Activated CD8-positive, alpha-beta memory T cell treated with anti-CD3 and anti-CD28 coated beads for 4 hours (primary cell): Measurements from ENCODE around the gene MRPL55.

ENCODE experiments used
- DNase-seq, 2 donors: peaks; one replicate each; pipeline ENCODE4 v3.0.0-alpha.2; 2020; ENCODE audit warnings: low read depth in 2 of 2

MRPL55 gene

DNA sequence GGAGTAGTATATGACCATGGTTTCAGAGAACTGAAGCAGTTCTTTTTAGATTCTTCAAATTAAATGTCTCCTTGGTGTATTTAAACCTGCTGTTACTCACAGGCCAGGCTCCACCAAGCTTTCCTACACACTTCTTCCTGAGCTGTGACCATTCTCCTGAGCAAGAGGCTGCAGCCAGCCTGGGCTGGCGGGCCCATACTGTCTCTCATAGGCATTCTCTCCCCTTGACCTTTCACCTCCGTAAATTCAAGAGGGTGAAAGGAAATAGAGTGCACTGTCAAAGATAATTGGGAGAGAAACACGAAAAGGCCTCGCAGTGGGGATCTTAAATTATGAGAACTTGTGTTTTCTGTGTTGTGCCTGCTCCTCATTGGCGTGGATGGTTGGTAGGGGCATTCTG is 24.3 kb downstream of the MRPL55 start:
- no peak for DNase-seq

DNA sequence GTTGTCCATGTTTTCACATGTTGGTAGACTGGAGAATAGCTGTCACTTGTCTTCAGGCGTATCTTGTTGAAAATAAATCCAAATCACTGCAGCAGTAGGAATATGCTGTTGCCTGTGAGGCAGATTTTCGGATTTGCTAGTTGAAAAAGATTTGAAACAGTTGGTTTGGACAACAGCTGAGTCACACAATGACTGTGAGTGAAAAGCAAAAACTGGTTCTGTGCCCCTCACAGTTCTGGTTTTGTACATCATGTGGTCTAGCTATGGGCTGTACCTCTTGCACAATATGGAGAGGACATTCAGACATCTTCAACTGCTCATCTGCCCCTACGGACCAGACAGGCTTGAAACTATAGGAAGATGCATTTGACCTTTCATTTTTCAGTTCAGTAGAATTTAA is 24.8 kb downstream of the MRPL55 start:
- no peak for DNase-seq

DNA sequence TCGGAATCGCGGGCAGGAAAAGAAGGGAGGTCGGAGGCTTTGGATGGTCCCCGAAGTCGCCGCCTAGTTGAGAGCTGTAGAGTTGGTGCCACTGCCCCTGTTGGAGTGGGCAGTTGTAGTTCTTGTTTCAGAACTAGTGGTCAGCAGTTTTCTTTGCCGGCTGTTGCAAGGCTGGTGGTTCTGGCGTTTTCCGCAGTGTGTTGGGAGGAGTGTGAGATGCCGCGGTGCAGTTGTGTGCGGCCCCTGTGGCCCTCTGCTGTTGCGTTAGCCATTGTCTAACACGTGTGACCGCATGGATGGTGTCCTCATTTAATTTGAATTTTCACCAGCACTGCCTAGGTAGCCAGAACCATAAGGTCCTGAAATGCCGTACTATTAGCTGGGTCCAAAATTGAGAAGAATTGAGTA is 25.2 kb downstream of the MRPL55 start:
- no peak for DNase-seq

DNA sequence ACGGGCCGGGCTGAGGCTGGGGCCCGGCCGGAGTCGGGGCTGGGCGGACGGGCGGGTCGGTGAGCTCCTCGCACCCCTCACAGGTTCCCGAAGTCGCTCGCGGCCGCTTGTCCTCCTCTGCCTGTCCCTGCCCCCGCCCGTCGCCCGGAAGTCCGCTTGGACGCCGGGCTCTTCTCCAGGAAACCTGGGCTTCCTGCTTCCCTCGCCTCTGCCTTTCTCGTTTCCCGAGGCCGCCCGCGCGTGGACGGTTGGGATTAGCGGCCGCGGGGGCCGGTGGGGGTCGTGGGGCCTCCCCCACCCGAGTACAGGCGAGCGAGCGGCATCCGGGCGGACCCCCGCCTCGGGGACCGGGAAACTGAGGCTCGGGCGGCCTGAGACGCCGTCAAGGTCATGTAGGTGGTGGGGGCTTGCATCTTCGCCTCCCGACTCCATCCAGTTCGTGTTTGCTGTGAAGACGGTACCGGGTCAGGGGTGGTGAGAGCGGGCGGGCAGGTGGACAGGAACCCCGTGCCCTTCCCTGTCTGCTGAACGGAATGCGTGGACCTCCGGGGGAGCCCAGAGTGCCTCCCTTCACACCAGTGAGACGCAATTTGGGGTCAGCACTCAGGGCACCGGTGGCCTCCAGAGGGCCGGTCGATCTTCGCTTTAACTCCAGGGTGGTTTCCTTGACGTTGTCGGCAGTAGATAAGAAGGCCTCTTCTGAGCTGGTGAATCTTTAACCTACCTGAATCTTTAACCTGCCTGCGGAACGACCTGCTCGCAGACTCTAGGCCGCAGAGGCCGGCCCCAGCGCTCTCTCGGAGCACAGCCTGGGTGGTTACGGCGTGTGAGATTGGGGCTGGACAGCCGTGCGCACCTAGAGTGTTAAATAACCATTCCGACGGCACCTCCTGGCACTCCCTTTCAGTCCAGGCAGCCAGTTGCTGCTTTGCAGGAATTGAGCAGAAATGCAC is 25.9 kb downstream of the MRPL55 start:
- DNase-seq = no peak

DNA sequence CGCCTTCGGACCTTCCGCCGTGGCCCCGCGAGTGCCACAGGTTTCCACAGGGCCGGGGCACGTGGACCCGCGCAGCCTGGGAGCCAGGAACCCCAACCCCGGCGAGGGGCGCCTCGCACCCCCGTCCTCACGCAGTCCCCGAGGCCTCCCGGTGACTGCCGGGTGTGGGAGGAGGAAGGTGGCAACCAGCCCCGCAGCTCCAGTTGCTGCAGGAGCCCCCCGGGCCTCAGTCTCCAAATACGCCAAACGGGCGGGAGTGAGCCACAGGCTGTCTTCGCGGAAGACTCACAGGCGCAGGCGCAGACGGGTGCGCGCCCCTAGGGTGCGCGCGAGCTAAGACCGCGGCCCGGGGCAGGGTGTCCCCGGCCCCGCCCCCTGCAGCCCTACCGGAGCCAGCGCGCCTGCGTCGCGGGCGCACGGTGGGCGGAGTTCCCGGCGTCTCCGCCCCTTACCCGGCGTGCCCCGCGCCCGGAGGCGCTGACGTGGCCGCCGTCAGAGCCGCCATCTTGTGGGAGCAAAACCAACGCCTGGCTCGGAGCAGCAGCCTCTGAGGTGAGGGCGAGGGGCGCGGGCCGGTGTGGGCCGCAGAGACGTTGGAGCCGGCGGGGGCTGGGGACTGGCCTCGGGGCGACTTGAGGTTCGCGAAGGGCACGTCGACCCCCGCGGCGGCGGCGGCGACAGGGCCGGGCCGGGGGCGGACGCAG is 26.7 kb downstream of the MRPL55 start, which contains the start of gene ARF1:
TSS of gene ARF1 (plus strand) at position 495 of the 704 bp plus-strand sequence. CDS start 14,407 bp downstream, outside the sequence.
- DNase-seq = peak; percentile 84 to 85

DNA sequence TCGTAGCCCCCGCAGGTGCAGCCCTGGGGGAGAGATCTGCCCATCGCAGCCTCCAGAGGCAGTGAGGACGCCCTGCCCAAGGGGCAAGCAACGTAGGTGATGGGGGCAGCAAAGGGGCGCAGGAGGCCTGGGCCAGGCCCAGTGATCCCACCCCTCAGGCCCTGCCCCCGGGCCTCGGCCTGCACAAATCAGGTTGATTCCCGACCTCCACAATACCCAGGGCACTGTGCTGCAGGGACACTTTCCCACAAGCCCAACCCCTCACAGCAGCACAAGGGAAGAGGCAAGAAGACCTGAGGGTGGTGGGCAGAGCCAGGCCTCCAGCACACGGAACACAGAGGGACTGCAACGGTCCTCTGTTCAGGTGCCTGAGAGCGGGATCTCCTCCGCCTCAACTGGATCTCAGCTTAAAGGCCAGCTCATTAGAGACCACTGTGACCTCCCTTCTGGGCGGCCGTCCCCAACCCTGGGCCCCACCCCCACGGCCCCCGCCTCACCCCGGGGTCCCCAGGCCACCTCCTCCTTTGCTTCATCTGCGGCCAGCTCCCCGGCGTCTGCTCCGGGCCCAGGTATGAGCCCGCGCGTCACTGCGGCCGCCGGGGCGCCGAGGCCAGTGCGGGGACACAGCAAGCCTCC is 27.4 kb downstream of the MRPL55 start:
- no peak for DNase-seq

DNA sequence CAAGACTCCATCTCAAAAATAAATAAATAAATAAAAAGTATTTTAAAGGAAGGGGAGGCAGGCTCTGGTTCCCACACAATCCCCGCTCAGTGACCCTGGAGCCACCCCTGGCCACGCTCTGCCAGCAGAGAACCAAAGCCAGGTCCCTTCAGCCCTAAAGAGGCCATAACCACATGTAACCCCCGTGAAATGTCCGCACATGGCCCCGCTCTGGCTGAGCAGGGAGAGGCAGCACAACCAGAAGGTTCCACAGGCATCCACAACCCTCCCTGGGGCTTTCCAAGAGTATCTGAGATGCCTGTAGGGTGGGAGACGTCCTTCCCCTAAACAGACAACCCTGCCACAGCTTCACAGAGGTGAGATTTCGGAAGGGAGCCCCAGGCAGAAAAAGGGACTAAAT is 28.0 kb downstream of the MRPL55 start:
- no peak for DNase-seq

DNA sequence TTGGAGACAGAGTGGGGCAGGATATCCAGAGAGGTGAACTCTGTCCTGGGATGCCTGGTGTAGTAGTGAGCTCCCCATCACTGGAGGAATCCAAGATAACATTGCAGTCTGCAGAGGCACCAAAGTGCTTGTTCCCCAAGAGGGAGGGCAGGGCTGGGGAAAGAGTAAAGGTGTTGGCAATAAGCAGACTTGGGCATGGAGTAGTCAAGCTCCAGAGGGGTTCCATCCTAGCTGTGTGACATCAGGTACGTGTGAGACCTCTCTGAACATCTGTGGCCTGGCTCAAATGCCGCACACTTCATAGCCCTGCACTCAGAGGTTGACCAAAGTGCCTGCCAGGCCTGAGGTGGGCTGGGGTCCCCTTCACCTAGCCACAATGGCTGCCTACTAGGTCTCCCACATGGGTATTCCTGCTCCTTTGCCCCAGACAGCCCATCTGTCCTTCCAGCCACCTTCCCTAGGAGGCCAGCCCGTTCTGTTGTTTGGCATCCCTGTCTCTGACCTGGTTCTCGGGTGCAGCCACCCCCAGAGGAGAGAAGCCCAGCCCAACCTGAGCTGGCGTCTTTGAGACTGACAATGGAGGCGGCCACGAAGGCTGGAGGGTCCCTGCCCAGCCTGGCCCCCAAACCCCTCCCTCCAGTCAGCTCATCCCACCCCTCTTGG is 29.4 kb downstream of the MRPL55 start:
- DNase-seq = no peak

DNA sequence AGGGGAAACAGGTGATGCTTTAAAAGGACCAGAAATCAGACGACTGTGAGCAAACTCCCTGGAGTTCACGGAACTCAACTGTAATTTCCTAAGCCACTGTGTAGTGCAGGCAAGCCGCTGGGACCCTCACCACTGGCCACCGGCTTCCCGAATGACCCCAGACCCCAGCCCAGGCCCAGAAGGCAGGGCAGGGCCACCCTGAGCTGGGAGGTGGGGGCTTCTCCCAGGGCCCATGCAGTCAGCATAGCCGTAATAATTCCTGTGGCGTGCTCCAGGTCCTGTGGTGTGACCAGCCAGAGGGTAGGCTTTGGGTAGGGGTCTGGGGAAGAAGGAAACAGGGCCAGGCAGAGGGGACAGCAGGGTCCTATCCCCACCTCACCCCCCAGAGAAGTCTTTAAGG is 30.1 kb downstream of the MRPL55 start:
- DNase-seq = no peak

DNA sequence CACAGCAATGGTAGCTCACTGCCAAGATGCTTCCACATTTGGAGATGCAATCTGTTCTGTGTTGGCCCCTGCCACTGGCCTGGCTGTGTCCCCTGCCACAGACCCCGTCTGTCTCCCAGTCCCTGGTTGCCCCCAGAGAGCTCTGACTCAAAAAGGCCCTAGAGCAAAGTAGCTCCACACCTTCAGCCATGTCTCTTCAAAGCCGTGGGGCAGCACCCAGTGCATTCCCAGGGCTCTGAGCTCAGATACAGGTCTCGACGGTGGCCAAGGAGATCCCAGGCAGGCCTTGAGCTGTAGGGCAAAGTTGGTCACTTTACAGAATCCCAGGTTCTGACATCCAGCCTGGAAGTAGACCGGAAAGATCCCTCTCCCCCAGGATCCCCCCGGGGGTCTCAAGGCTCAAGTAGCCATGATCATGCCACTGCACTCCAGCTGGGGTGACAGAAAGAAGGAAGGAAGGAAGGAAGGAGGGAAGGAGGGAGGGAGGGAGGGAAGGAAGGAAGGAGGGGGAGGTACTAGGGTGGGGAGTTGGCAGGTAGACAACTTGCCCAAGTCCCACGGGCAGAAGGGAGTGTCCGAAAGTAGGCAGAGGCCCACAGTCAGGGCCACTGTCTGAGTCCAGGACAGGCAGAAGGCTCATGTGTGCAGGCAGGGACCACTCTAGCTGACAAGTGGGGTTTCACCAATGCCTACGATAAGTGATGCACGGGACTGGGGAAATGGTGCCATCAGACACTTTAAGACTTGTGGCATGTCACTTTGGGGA is 31.4 kb downstream of the MRPL55 start:
- DNase-seq = no peak

DNA sequence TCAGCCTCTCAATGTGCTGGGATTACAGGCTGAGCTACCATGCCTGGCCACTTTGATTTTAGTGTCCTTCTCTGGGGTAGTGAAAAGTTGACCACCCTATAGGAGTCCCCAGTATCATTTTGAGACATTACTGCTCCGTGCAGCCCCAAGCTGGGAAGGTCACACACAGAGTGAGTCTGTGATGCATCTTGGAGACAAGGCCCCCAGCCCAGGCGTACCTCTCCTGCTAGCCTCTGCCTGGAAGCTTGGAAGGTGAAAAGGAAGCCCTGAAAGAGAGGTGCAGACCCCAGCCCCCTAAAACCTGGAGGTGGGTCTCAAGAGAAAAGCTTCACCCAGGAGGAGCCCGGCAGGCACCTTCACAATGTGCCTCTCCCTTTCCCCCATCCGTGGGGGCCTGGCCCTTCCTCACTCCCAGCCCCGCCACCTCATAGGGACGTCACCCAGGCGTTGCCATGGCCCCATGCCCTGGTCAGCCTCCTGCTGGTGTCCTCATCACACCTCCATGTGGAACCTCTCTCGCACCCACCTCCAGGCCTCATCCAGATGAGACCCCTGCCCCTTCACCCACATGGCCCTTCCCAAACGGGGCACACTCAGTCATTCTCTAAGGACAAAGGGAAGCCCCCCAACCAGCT is 32.2 kb downstream of the MRPL55 start:
- no peak for DNase-seq

DNA sequence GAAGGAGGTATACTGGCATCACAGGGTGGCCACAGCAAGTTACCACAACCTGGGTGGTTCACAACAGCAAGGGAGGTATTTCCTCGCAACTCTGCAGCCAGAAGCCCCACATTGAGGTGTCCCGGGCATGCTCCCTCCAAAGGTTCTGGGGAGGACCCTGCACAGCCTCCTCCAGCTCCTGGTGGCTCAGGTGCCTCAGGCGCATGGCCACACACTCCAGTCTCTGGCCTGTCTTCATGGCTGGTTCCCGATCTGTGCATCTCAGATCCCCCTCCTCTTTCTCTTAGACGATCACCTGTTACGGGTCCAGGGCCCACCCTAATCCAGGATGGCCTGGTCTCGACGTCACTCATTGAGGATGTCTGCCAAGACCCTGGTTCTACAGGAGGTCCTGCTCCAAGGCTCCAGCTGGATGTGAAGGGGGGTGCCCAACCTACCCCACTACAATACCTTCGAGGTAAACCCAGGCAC is 33.3 kb downstream of the MRPL55 start:
- no peak for DNase-seq

DNA sequence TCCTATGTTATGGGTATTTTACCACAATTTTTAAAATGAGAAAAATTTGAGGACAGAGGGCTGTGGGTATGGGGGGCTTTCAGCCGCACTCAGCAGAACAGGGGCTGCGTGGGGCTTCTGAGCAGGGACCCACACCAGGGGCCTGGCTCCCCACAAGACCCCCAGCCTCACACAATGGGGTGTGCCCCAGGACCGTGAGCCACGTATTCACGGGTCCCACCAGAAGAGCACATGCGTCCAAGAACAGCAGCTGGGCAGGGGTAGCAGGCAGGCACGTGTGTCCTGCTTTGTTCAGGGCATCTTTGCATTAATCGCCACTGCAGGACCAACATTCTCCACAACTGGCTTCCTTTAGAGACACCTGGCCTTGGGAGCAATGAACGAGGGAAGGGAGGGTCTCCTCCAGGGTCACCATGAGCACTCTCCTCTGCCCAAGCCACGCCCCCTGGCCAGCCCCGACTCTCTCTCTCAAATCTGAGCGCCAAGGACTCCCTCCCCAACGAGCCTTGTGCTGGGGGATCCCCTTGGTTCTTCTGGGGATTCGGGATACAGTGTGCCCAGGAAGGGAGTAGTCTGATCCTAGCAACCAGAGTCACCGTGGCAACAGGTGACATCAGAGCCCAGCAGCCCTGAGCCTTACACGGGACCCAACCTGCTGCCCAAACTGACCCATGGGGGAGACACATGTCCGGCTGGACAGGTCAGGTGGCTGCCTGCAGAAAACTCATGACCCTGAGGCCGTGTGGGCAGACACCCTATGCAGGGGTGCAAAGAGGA is 34.0 kb downstream of the MRPL55 start:
- no peak for DNase-seq

DNA sequence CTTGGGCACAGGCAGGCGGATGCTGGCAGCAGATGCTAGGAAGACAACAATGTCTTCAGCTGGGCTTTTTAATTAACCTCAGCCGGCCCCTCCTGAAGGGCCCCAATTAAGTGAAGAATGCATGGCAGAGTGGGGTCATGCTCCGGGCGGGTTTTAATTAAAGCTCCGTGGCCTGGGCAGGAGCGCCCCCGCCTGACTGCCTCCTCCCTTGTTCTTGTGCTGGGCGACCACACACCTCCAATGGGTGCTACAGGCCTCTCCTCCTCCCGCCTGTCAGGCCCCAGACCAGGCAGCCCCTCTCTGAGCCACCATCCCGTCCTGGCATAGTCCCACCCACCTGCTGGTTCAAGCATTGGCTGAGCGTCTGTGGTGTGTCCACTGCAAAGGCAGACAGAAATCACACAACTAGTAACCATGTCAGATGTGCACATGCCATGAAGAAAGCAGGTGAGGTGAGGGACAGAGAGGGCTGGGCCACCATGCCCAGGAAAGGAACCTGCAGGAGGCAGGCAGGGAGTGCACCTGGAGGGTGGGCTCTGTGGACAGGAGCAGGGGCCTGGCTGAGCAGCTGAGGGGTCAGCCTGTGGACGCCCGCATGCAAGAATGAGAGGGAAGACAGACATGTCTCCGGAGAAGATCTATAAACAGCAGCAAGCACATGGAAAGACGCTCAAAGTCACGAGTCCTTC is 35.1 kb downstream of the MRPL55 start:
- no peak for DNase-seq

DNA sequence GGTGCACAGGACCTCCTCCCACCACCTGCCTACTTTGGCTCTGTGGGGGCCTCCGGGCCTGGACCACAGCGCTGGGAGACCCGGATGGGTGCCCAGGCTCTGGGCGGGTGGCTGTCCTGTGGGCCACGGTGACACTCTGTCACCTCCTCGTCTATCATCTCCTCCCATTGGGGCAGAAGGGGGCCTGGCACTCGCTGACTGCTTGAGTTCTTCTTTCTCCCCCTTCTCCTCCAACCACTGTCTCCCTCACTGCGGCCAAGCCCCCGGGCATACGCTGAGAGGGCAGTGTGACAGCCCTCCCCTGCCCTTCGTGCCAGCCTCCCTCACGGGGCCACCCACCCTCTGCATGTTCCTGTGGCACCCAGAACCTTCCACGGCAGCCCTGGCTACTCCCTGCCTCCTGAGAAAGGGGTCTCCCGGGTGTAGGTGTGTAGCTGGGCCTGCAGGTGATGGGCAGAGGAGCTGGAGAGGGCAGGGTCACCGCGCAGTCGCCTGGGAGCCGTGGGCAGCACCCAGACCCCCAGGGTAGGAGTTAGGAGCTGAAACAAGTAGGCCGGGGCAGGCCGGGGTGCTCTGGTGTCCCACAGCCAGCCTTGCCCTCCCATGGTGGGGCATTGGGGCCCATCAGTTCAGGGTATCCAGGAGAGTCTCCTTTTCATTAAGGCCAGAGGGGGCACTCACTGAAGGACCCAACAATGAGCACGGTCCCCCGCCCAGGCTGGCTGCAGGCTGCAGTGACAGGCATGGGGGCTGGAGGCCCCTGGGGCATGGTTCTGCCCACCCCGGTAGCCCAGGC is 35.8 kb downstream of the MRPL55 start:
- no peak for DNase-seq

DNA sequence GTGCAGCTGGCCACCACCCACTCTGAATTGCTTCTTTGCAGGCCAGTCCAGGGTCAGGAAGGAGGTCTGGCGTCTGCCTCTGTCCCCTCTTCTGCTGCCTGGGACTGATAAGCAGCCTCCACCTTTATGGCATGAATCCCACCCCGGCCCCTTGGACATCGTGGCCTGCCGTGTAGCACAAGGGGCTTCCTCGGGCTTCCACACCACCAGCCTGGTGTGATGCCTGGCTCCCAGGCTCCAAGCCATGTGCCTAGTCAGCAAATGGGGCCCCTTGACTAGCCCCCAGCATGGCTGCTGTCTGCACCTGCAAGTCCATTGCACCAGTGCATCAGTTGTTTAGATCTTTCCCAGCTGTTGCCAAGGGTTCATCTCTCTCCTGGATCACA is 36.4 kb downstream of the MRPL55 start:
- no peak for DNase-seq

DNA sequence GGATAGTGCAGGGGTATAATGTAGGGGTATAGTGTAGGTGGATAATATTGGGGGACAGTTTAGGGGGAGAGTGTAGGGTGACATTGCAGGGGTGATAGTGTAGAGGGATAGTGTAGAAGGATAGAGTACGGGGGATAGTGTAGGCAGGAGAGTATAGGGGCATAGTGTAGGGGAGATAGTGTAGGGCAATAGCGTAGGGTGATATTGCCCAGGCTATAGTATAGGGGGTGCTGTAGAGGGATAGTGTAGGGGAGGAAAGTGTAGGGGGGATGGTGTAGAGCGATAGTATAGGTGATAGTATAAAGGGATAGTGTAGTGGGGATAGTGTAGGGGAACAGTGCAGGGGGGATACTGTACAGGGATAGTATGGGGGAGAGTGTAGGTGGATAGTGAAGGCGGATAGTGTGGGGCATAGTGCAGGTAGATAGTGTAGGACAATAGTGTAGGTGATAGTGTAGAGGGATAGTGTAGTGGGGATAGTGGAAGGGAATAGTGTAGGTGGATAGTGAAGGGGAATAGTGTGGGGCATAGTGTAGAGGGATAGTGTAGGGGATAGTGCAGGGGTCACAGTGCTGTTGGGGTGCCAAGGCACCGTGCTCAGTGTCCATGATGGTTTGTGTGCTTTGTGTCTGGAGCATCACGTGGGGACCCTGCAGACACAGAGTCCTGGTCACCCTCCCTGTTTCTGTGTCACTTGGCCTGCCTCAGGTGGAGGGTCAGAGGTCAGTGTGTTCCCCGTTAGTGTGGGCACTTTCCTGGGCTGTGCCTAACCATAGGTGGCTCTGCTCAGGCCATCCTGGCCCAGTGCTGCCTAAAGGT is 37.1 kb downstream of the MRPL55 start:
- DNase-seq = no peak
